OCI-LY7 (cell line): ENCODE measurements around the gene FAM185A. TPM values are rescaled to one million over a fixed set of nuclear protein-coding genes. Genes with fewer than 3 reads are reported as not detected.

Experiments used
- BruUV-seq: library from RNA; stranded (reverse); fragments of 400-500 nt; replicated peaks from 2 replicates; lab custom pipeline; 2021; lab: Mats Ljungman, UMichigan
- CTCF ChIA-PET: fragments of 300-600 bp; sonication (Branson Sonifier 250); formaldehyde crosslinking; loops from one replicate; lab custom pipeline; 2022; ENCODE audit warnings: antibody characterized with exemption; ENCODE audit not compliant: unreplicated experiment; lab: Charles Lee
- POLR2A ChIA-PET: fragments of 300-600 bp; sonication (Branson Sonifier 250); formaldehyde crosslinking; loops from one replicate; lab custom pipeline; 2022; ENCODE audit warnings: antibody characterized with exemption; lab: Charles Lee
- DNase-seq: peaks from one replicate; pipeline ENCODE4 v3.0.0-alpha.2; 2015; ENCODE audit warnings: low spot score
- H2AFZ ChIP-seq: fragments of 200-600 bp; sonication (generic), shearing (Covaris generic); 2 replicates; pipeline ENCODE4 v1.6.1; 2014; ENCODE audit warnings: mild to moderate bottlenecking, antibody characterized with exemption, low read length, moderate library complexity
- H3K27ac ChIP-seq: fragments of 200-600 bp; sonication (generic); 2 replicates; pipeline ENCODE4 v1.5.1; 2014; ENCODE audit warnings: mixed run types, low read depth, mild to moderate bottlenecking, moderate library complexity, low read length, inconsistent platforms; ENCODE audit not compliant: poor library complexity, severe bottlenecking
- H3K36me3 ChIP-seq: fragments of 200-600 bp; sonication (generic); 2 replicates; pipeline ENCODE4 v1.6.1; 2014; ENCODE audit warnings: mild to moderate bottlenecking, antibody characterized with exemption, low read length, moderate library complexity, mixed read lengths; ENCODE audit not compliant: insufficient read depth
- H3K4me1 ChIP-seq: fragments of 200-600 bp; sonication (generic); 2 replicates; pipeline ENCODE4 v1.5.1; 2014; ENCODE audit warnings: mild to moderate bottlenecking, low read length; ENCODE audit not compliant: insufficient read depth, poor library complexity, severe bottlenecking
- H3K4me2 ChIP-seq: fragments of 200-600 bp; sonication (generic); 2 replicates; pipeline ENCODE4 v1.6.1; 2014; ENCODE audit warnings: mild to moderate bottlenecking, low read length
- H3K4me3 ChIP-seq: fragments of 200-600 bp; sonication (generic); 2 replicates; pipeline ENCODE4 v1.5.1; 2014; ENCODE audit warnings: mild to moderate bottlenecking, low read depth, low read length; ENCODE audit not compliant: poor library complexity, severe bottlenecking
- H3K79me2 ChIP-seq: fragments of 200-600 bp; sonication (generic); 2 replicates; pipeline ENCODE4 v1.6.1; 2016; ENCODE audit warnings: low read depth, mild to moderate bottlenecking, low read length, moderate library complexity, mixed read lengths; ENCODE audit not compliant: insufficient read depth
- H3K9me2 ChIP-seq: fragments of 200-600 bp; sonication (generic); 2 replicates; pipeline ENCODE4 v1.6.1; 2016; ENCODE audit warnings: mild to moderate bottlenecking, low read length, mixed read lengths; ENCODE audit not compliant: insufficient read depth
- H3K9me3 ChIP-seq: fragments of 200-600 bp; sonication (generic); 2 replicates; pipeline ENCODE4 v1.6.1; 2014; ENCODE audit warnings: mild to moderate bottlenecking, mixed run types, low read length, mixed read lengths
- H4K20me1 ChIP-seq: fragments of 200-600 bp; sonication (generic); 2 replicates; pipeline ENCODE4 v1.6.1; 2014; ENCODE audit warnings: mild to moderate bottlenecking, antibody characterized with exemption, low read length, moderate library complexity, mixed read lengths; ENCODE audit not compliant: insufficient read depth
- EZH2phosphoT487 ChIP-seq: fragments of 200-600 bp; sonication (generic); IDR thresholded peaks from 2 replicates; pipeline ENCODE4 v1.6.1; 2018; ENCODE audit warnings: low read depth, borderline replicate concordance, mild to moderate bottlenecking, mixed run types, antibody characterized with exemption, low read length, moderate library complexity, mixed read lengths
- intact Hi-C: fragments of 100-400 bp; cut with micrococcal nuclease; formaldehyde crosslinking; loops from one replicate; pipeline ENCODE4 v1.10.0; 2022; ENCODE audit not compliant: unreplicated experiment
- total RNA-seq, 2 experiments: library from RNA; depleted of rRNA in 1 of 2; stranded (reverse); fragments of >200 nt in 1 of 2; shearing (Covaris generic) in 1 of 2; gene quantifications; 2 replicates each; pipeline ENCODE4 v1.2.3, GENCODE V29; 2014 to 2022
- TF ChIP-seq, protein P1 (sequence below): fragments of 200-600 bp; sonication (generic); conservative IDR thresholded peaks from 2 replicates; pipeline ENCODE4 v1.5.1; 2014; ENCODE audit warnings: mild to moderate bottlenecking, antibody characterized with exemption, low read length, moderate library complexity, mixed read lengths

FAM185A gene
- total RNA-seq, 2 experiments from 2014 or later = 10.3 to 10.4 TPM

DNA sequence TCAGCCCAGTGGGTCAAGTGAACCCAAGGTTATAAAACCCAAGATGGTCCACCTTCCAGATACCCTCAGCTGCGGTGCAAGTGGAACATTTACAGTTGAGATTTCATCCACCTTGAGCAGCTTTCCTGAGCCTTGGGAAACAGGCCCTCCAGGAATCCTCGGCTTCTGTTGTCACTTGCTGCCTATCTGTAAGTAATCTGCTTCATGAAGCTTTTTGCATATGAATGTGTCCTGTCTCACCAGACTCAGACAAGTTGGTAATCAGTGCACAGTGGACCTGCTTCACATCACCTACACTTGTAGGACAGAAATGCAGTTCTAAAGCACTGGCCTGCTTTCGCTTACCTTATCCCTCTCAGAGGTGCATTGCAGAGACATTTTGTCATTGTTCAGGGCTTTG is 80.3 kb downstream of the FAM185A start:
- Histone ChIP-seq H2AFZ (no peak overlapping the region), H3K4me3 (no peak overlapping the region), H4K20me1 (no peaks in the 10 kb centered on the region), H3K9me3 (no peaks in the 10 kb centered on the region), H3K27ac (no peak overlapping the region), H3K4me2 (no peak overlapping the region), H3K4me1 (no peaks in the 10 kb centered on the region), H3K9me2 (no peaks in the 10 kb centered on the region), H3K36me3 (no peaks in the 10 kb centered on the region), H3K79me2 (no peaks in the 10 kb centered on the region)
- no TSS peak for BruUV-seq
- CTCF ChIA-PET = no interaction called here
- intact Hi-C loops = no loop called here
- no peak for DNase-seq
- no peak for TF ChIP-seq EZH2phosphoT487
- TF ChIP-seq, protein P1, sequence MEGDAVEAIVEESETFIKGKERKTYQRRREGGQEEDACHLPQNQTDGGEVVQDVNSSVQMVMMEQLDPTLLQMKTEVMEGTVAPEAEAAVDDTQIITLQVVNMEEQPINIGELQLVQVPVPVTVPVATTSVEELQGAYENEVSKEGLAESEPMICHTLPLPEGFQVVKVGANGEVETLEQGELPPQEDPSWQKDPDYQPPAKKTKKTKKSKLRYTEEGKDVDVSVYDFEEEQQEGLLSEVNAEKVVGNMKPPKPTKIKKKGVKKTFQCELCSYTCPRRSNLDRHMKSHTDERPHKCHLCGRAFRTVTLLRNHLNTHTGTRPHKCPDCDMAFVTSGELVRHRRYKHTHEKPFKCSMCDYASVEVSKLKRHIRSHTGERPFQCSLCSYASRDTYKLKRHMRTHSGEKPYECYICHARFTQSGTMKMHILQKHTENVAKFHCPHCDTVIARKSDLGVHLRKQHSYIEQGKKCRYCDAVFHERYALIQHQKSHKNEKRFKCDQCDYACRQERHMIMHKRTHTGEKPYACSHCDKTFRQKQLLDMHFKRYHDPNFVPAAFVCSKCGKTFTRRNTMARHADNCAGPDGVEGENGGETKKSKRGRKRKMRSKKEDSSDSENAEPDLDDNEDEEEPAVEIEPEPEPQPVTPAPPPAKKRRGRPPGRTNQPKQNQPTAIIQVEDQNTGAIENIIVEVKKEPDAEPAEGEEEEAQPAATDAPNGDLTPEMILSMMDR = no peak
- POLR2A ChIA-PET = no interaction called here

DNA sequence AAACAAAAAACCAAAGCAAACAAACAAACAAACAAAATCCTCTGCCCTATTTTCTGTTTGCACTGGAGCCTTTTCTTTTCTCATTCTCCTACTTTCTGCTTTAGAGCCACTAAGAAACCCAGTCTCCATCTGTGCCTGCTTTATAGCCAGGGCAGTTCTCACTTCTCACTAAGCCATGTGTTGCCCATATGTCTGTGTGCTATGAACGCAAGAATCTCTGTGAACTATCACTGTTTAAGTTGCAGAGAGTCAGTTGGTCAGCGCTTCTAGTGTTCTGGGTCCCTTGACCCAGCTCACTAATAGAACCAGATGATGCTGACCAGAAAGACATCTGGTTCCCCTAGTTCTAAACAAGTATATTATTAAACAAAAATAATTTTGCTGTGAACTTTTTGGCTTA is 81.4 kb downstream of the FAM185A start:
- no peak for DNase-seq
- Histone ChIP-seq H3K4me3 (no peak overlapping the region), H4K20me1 (no peaks in the 10 kb centered on the region), H3K4me2 (no peak overlapping the region), H3K9me2 (no peaks in the 10 kb centered on the region), H3K36me3 (no peaks in the 10 kb centered on the region), H3K79me2 (no peaks in the 10 kb centered on the region), H3K4me1 (no peaks in the 10 kb centered on the region), H3K27ac (no peak overlapping the region), H3K9me3 (no peaks in the 10 kb centered on the region), H2AFZ (no peak overlapping the region)
- ChIA-PET POLR2A (interaction anchor here (1.1 to 1.4 kb wide), 2 partner anchors 11 to 13 kb away, joined by 3 read pairs; no protein-coding TSS in a partner anchor), CTCF (no interaction called here)
- BruUV-seq = no TSS peak
- TF ChIP-seq, protein P1 = no peak
- no peak for TF ChIP-seq EZH2phosphoT487
- intact Hi-C loops = no loop called here

DNA sequence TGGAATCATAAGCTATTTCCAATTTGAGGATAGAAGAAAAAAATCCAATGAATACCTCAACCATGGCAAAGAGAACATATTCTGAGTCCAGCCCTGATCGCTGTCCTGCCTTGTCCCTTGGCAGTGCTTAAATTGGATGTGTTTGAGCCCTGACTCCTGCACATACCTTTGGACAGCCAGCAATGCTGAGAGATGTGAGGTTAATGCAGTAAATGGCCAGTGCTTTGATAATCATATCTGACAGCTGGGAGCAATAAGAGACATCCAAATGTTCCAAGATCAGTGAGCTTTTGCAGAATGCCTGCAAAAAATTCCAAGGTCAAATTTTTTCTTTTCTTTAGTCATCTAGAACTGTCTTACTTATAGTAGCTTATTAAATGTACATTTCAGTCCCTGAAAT is 83.9 kb downstream of the FAM185A start:
- no peak for DNase-seq
- H2AFZ ChIP-seq = no peak overlapping the region
- H3K79me2 ChIP-seq = no peaks in the 10 kb centered on the region
- no TSS peak for BruUV-seq
- H3K27ac ChIP-seq = no peak overlapping the region
- ChIA-PET POLR2A (interaction anchor here (1.4 kb wide), 1 partner anchor 13 kb away, joined by 5 read pairs; no protein-coding TSS in a partner anchor), CTCF (no interaction called here)
- intact Hi-C loops = no loop called here
- no peaks in the 10 kb centered on the region for H3K36me3 ChIP-seq
- no peaks in the 10 kb centered on the region for H3K9me3 ChIP-seq
- H4K20me1 ChIP-seq = no peaks in the 10 kb centered on the region
- H3K4me3 ChIP-seq = no peak overlapping the region
- H3K4me2 ChIP-seq = no peak overlapping the region
- no peaks in the 10 kb centered on the region for H3K4me1 ChIP-seq
- H3K9me2 ChIP-seq = no peaks in the 10 kb centered on the region
- TF ChIP-seq, protein P1 = no peak
- TF ChIP-seq EZH2phosphoT487 = no peak
